ENCODE measurements around the gene LRRIQ4.
A peak's percentile ranks its signal among the peaks of the same experiment; 100 is the strongest.

LRRIQ4 gene

GRCh38 chr3:169769287-169770181 is 43.1 kb upstream of the LRRIQ4 start, which contains the start of gene ACTRT3:
Gene ACTRT3 (minus strand): TSS chr3:169769561. CDS start chr3:169769520, 41 bp downstream.
- DNase-seq = peak; percentile 67 to 80
- peak within 1 kb of the TSS; percentile 92 for H4K12ac ChIP-seq (ENCODE audit: low read depth, low read length)
- no peaks in the 10 kb centered on the region for H3K27me3 ChIP-seq (ENCODE audit: insufficient read depth, low read length)
- H2BK120ac ChIP-seq (ENCODE audit: insufficient read depth, low read length, poor library complexity) = peak within 1 kb of the TSS; percentile 89
- H3K9ac ChIP-seq (ENCODE audit: low read length) = peak within 1 kb of the TSS; percentile 63
- H3K4me1 ChIP-seq (ENCODE audit: control insufficient read depth in 1 of 2, insufficient read depth in 2 of 2, low read length in 2 of 2) = no peaks in the 10 kb centered on the region
- H3K27ac ChIP-seq (ENCODE audit: low read depth, low read length) = peak within 1 kb of the TSS; percentile 57
- no peaks in the 10 kb centered on the region for H3K36me3 ChIP-seq (ENCODE audit: control insufficient read depth in 1 of 2, insufficient read depth in 2 of 2, low read length in 2 of 2)
- H2AK5ac ChIP-seq (ENCODE audit: low read length) = no peak within 1 kb of the TSS
- WGBS (ENCODE audit: extremely low coverage, insufficient coverage, insufficient read length) = no CpG with 5 or more reads among the region's 51 CpGs
- H3K79me1 ChIP-seq (ENCODE audit: low read length) = peaks cover 18% of the 10 kb centered on the region
- H3K23ac ChIP-seq (ENCODE audit: low read length) = no peak within 1 kb of the TSS
- peak within 1 kb of the TSS; percentile 74 for H2BK12ac ChIP-seq (ENCODE audit: low read length)
- peak within 1 kb of the TSS; percentile 70 for H4K91ac ChIP-seq (ENCODE audit: low read depth, low read length)
- peak within 1 kb of the TSS; percentile 79 for H2AFZ ChIP-seq (ENCODE audit: insufficient read depth, low read length, poor library complexity)
- H3K18ac ChIP-seq (ENCODE audit: low read length) = peak within 1 kb of the TSS; percentile 77
- H3K79me2 ChIP-seq (ENCODE audit: control insufficient read depth, insufficient read depth, low read length, poor library complexity) = peaks cover 7% of the 10 kb centered on the region
- H3K4me2 ChIP-seq (ENCODE audit: low read length) = peak within 1 kb of the TSS; percentile 73
- no peaks in the 10 kb centered on the region for H3K9me3 ChIP-seq (ENCODE audit: insufficient read depth, low read depth, low read length)
- H3K4ac ChIP-seq (ENCODE audit: low read depth, low read length) = peak within 1 kb of the TSS; percentile 47
- H4K8ac ChIP-seq (ENCODE audit: low read depth, low read length) = peak within 1 kb of the TSS; percentile 94
- H2BK5ac ChIP-seq (ENCODE audit: low read depth, low read length, poor library complexity) = peak within 1 kb of the TSS; percentile 54
- peak within 1 kb of the TSS; percentile 45 for H3K4me3 ChIP-seq (ENCODE audit: low read depth, low read length)
- peak within 1 kb of the TSS; percentile 74 for H3K14ac ChIP-seq (ENCODE audit: low read length)

- peaks cover 14% of the 10 kb centered on the region for H3K79me1 ChIP-seq (ENCODE audit: low read length)
- H3K9me3 ChIP-seq (ENCODE audit: insufficient read depth, low read depth, low read length) = no peaks in the 10 kb centered on the region
- H3K14ac ChIP-seq (ENCODE audit: low read length) = no peak overlapping the region
- no peak overlapping the region for H3K9ac ChIP-seq (ENCODE audit: low read length)
- peak overlapping the region; percentile 33 for H3K4me3 ChIP-seq (ENCODE audit: low read depth, low read length)
- H3K27me3 ChIP-seq (ENCODE audit: insufficient read depth, low read length) = no peaks in the 10 kb centered on the region
- H3K27ac ChIP-seq (ENCODE audit: low read depth, low read length) = no peak overlapping the region
- H2AK5ac ChIP-seq (ENCODE audit: low read length) = no peak overlapping the region
- H4K91ac ChIP-seq (ENCODE audit: low read depth, low read length) = no peak overlapping the region
- peak overlapping the region; percentile 30 for H2AFZ ChIP-seq (ENCODE audit: insufficient read depth, low read length, poor library complexity)
- peaks cover 7% of the 10 kb centered on the region for H3K79me2 ChIP-seq (ENCODE audit: control insufficient read depth, insufficient read depth, low read length, poor library complexity)
- H4K8ac ChIP-seq (ENCODE audit: low read depth, low read length) = no peak overlapping the region
- H3K4me2 ChIP-seq (ENCODE audit: low read length) = peak overlapping the region; percentile 78
- H4K12ac ChIP-seq (ENCODE audit: low read depth, low read length) = no peak overlapping the region
- H2BK5ac ChIP-seq (ENCODE audit: low read depth, low read length, poor library complexity) = no peak overlapping the region
- no peak overlapping the region for H3K4ac ChIP-seq (ENCODE audit: low read depth, low read length)
- no peak overlapping the region for H3K23ac ChIP-seq (ENCODE audit: low read length)
- no peaks in the 10 kb centered on the region for H3K4me1 ChIP-seq (ENCODE audit: control insufficient read depth in 1 of 2, insufficient read depth in 2 of 2, low read length in 2 of 2)
- H3K36me3 ChIP-seq (ENCODE audit: control insufficient read depth in 1 of 2, insufficient read depth in 2 of 2, low read length in 2 of 2) = peaks cover 1 to 3% of the 10 kb centered on the region in 2 experiments
- peak; percentile 45 to 93 for DNase-seq
- H2BK120ac ChIP-seq (ENCODE audit: insufficient read depth, low read length, poor library complexity) = no peak overlapping the region
- H3K18ac ChIP-seq (ENCODE audit: low read length) = no peak overlapping the region
- H2BK12ac ChIP-seq (ENCODE audit: low read length) = no peak overlapping the region
- no CpG with 5 or more reads among the region's 27 CpGs for WGBS (ENCODE audit: extremely low coverage, insufficient coverage, insufficient read length)
Observed at GRCh38 chr3:169771497-169772304, 41.0 kb upstream of the LRRIQ4 start.

GRCh38 chr3:169772305-169772896 is 40.3 kb upstream of the LRRIQ4 start:
- H3K79me2 ChIP-seq (ENCODE audit: control insufficient read depth, insufficient read depth, low read length, poor library complexity) = peaks cover 7% of the 10 kb centered on the region
- DNase-seq = peak; percentile 78 to 86
- H4K91ac ChIP-seq (ENCODE audit: low read depth, low read length) = peak overlapping the region; percentile 82
- H3K27ac ChIP-seq (ENCODE audit: low read depth, low read length) = peak overlapping the region; percentile 92
- H3K18ac ChIP-seq (ENCODE audit: low read length) = peak overlapping the region; percentile 51
- H3K9me3 ChIP-seq (ENCODE audit: insufficient read depth, low read depth, low read length) = no peaks in the 10 kb centered on the region
- H3K4me1 ChIP-seq (ENCODE audit: control insufficient read depth in 1 of 2, insufficient read depth in 2 of 2, low read length in 2 of 2) = no peaks in the 10 kb centered on the region
- peak overlapping the region; percentile 70 for H2AFZ ChIP-seq (ENCODE audit: insufficient read depth, low read length, poor library complexity)
- peaks cover 14% of the 10 kb centered on the region for H3K79me1 ChIP-seq (ENCODE audit: low read length)
- peak overlapping the region; percentile 59 for H3K14ac ChIP-seq (ENCODE audit: low read length)
- H3K36me3 ChIP-seq (ENCODE audit: control insufficient read depth in 1 of 2, insufficient read depth in 2 of 2, low read length in 2 of 2) = peaks cover 1 to 5% of the 10 kb centered on the region in 2 experiments
- H2BK120ac ChIP-seq (ENCODE audit: insufficient read depth, low read length, poor library complexity) = peak overlapping the region; percentile 62
- no peak overlapping the region for H3K4ac ChIP-seq (ENCODE audit: low read depth, low read length)
- H2BK12ac ChIP-seq (ENCODE audit: low read length) = no peak overlapping the region
- H3K9ac ChIP-seq (ENCODE audit: low read length) = peak overlapping the region; percentile 81
- H3K4me3 ChIP-seq (ENCODE audit: low read depth, low read length) = peak overlapping the region; percentile 93
- H3K23ac ChIP-seq (ENCODE audit: low read length) = no peak overlapping the region
- H4K8ac ChIP-seq (ENCODE audit: low read depth, low read length) = peak overlapping the region; percentile 80
- WGBS (ENCODE audit: extremely low coverage, insufficient coverage, insufficient read length) = no CpG with 5 or more reads among the region's 15 CpGs
- H3K4me2 ChIP-seq (ENCODE audit: low read length) = peak overlapping the region; percentile 78
- no peak overlapping the region for H2AK5ac ChIP-seq (ENCODE audit: low read length)
- peak overlapping the region; percentile 47 for H2BK5ac ChIP-seq (ENCODE audit: low read depth, low read length, poor library complexity)
- peak overlapping the region; percentile 33 for H4K12ac ChIP-seq (ENCODE audit: low read depth, low read length)
- no peaks in the 10 kb centered on the region for H3K27me3 ChIP-seq (ENCODE audit: insufficient read depth, low read length)

All from trophoblast cell (in vitro differentiated cells and primary cell).